Measurements from ENCODE around the gene FAM3B.

The FAM3B gene, protein sequence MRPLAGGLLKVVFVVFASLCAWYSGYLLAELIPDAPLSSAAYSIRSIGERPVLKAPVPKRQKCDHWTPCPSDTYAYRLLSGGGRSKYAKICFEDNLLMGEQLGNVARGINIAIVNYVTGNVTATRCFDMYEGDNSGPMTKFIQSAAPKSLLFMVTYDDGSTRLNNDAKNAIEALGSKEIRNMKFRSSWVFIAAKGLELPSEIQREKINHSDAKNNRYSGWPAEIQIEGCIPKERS
- long read RNA-seq: 0 reads

DNA sequence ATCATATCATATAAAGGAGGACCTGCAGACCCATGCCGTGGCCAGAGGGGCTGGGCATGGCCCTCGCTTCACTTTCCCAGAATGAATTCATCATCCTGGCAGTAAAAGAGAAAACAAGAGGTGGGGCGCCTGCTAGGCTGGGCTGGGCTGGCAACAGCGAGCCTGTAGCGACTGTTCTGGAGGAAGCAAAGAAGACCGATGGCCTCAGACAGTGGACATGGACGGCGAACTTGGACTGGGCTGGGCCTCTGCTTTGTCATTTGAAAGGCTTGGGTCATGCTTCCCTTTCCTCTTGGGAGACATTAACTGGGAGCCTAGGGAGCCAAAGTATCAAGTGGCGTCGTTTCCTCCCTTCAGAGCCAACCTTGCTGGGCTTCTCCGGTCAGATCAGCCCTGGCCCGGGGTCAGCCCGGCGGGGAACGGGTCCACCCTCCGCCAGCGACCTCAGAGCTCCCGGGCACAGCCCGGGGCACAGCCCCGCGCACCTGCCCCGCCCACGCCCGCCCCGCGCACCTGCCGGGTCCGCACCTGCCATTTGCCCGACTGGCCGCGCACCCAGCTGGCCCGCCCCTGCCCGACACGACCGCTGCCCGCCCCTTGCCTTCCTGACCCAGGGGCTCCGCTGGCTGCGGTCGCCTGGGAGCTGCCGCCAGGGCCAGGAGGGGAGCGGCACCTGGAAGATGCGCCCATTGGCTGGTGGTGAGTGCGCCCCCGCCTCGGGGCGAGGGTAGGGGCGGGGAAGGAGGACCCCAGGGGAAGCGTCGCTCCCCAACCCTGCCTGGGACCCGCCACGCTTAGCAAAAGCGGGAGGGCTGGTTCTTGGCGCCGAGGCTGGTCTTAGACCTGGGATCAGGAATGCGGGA is at the start of gene FAM3B:
Gene FAM3B, plus strand, starts transcription at position 602 of the 863 bp plus-strand sequence. Its CDS starts 79 bp downstream, at position 681.
- TF ChIP-seq REST (IDR thresholded peaks at IDR 0.05; ENCODE audit: insufficient replicate concordance, low read depth) (no peak), POLR2AphosphoS5 (IDR thresholded peaks at IDR 0.05; ENCODE audit: low read depth) (no peak), SPI1 (IDR thresholded peaks at IDR 0.05; ENCODE audit: borderline replicate concordance, low read depth) (no peak), GABPA (IDR thresholded peaks at IDR 0.05; ENCODE audit: low read depth) (no peak)
- TF ChIP-seq, protein P1, sequence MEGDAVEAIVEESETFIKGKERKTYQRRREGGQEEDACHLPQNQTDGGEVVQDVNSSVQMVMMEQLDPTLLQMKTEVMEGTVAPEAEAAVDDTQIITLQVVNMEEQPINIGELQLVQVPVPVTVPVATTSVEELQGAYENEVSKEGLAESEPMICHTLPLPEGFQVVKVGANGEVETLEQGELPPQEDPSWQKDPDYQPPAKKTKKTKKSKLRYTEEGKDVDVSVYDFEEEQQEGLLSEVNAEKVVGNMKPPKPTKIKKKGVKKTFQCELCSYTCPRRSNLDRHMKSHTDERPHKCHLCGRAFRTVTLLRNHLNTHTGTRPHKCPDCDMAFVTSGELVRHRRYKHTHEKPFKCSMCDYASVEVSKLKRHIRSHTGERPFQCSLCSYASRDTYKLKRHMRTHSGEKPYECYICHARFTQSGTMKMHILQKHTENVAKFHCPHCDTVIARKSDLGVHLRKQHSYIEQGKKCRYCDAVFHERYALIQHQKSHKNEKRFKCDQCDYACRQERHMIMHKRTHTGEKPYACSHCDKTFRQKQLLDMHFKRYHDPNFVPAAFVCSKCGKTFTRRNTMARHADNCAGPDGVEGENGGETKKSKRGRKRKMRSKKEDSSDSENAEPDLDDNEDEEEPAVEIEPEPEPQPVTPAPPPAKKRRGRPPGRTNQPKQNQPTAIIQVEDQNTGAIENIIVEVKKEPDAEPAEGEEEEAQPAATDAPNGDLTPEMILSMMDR (IDR thresholded peaks at IDR 0.05; ENCODE audit: insufficient read depth, low read length): no peak
- Histone ChIP-seq H3K27ac (replicated peaks) (no peak within 1 kb of the TSS), H3K4me3 (replicated peaks; ENCODE audit: insufficient read depth, low read length) (no peak within 1 kb of the TSS), H3K27me3 (ENCODE audit: insufficient read depth, poor library complexity, severe bottlenecking) (peaks cover 8% of the 10 kb centered on the region)
- no peak for DNase-seq (ENCODE audit: low read depth in 1 of 2, low spot score in 1 of 2)

DNA sequence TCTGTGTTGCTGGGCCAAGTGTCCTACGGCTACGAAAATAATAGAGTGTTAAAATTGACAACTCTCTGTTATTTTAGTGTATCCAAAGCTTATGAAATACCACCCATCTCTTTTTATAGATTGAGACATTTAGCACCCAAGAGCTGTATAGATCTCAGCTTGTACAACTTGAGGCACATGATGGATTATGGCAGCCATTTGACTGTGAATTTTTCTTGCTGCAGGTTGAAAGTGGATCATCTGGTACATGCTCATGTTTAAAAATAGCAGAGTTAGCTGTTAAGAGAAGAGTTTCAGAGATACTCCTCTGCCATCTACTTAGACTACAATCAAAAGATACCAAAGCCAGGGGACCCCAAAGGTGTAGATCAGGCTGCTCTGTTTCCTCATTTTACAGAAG is 49.3 kb upstream of the FAM3B start:
- no peak for DNase-seq (ENCODE audit: low read depth in 1 of 2, low spot score in 1 of 2)
- H3K27me3 ChIP-seq (ENCODE audit: insufficient read depth, poor library complexity, severe bottlenecking): no peaks in the 10 kb centered on the region
- H3K27ac ChIP-seq (replicated peaks): no peak overlapping the region
- no peak overlapping the region for H3K4me3 ChIP-seq (replicated peaks; ENCODE audit: insufficient read depth, low read length)
- no peak for TF ChIP-seq POLR2AphosphoS5 (IDR thresholded peaks at IDR 0.05; ENCODE audit: low read depth)
- no peak for TF ChIP-seq REST (IDR thresholded peaks at IDR 0.05; ENCODE audit: insufficient replicate concordance, low read depth)
- no peak for TF ChIP-seq SPI1 (IDR thresholded peaks at IDR 0.05; ENCODE audit: borderline replicate concordance, low read depth)
- no peak for TF ChIP-seq GABPA (IDR thresholded peaks at IDR 0.05; ENCODE audit: low read depth)
- TF ChIP-seq, protein P1 (IDR thresholded peaks at IDR 0.05; ENCODE audit: insufficient read depth, low read length): no peak

GRCh38 chr21:41269535-41269934 is 47.1 kb upstream of the FAM3B start:
- Histone ChIP-seq H3K4me3 (replicated peaks; ENCODE audit: insufficient read depth, low read length) (no peak overlapping the region), H3K27ac (replicated peaks) (no peak overlapping the region), H3K27me3 (ENCODE audit: insufficient read depth, poor library complexity, severe bottlenecking) (no peaks in the 10 kb centered on the region)
- no peak for TF ChIP-seq GABPA (IDR thresholded peaks at IDR 0.05; ENCODE audit: low read depth)
- no peak for TF ChIP-seq SPI1 (IDR thresholded peaks at IDR 0.05; ENCODE audit: borderline replicate concordance, low read depth)
- TF ChIP-seq REST (IDR thresholded peaks at IDR 0.05; ENCODE audit: insufficient replicate concordance, low read depth): no peak
- no peak for TF ChIP-seq POLR2AphosphoS5 (IDR thresholded peaks at IDR 0.05; ENCODE audit: low read depth)
- TF ChIP-seq, protein P1 (IDR thresholded peaks at IDR 0.05; ENCODE audit: insufficient read depth, low read length): no peak
- no peak for DNase-seq (ENCODE audit: low read depth in 1 of 2, low spot score in 1 of 2)
